ENCODE measurements around the gene CCDC158.
A peak's percentile ranks its signal among the peaks of the same experiment; 100 is the strongest.

The CCDC158 gene

DNA sequence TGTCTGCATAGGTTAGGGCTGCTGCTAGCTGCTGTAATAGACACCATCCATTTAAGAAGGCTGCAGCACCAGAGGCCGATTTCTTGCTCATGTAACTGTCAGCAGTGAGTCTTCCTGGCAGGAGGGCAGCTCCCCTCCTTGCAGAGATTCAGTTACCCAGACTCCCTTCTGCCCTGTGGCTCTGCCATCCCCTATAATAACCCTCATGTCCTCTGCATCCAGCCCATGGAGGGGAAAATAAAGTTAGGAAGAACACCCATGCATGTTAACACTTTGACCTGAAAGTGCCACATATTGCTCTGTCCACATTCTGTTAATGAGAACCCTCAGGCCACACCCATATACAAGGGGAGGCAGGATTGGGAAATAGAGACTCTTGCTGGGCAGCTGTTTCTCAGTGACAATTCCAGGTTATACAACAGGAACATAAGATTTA, 109.0 kb downstream of the CCDC158 start:
- Histone ChIP-seq H3K9ac (ENCODE audit: low read length in 2 of 2) (no peak overlapping the region), H3K36me3 (ENCODE audit: control insufficient read depth in 2 of 2, insufficient read depth in 2 of 2, low read length in 2 of 2) (peaks cover 4 to 10% of the 10 kb centered on the region in 2 donors)

DNA sequence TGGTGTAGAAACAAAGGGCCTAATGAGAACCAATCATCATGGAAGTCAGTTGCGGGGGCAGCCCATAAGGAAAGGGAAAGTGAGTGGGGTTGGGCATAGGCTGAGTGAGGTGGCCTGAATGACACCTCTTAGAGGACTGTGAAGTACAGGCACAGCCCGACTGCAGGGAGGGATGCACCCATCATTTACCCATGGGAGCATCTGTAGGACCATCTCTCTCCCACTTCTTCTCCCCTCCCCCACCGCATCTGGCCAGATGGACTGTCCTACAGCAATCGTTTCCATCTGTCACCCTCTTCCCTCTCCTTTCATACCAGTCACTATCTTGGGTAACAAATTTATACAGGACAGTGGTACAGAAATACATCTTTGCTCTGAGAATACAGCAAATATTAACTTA, 110.3 kb downstream of the CCDC158 start:
- Histone ChIP-seq H3K36me3 (ENCODE audit: control insufficient read depth in 2 of 2, insufficient read depth in 2 of 2, low read length in 2 of 2) (peaks cover 4 to 10% of the 10 kb centered on the region in 2 donors), H3K9me3 (ENCODE audit: control insufficient read depth in 2 of 2, low read length in 2 of 2) (peaks cover 0 to 1% of the 10 kb centered on the region in 2 donors), H3K27me3 (ENCODE audit: control insufficient read depth in 1 of 2, insufficient read depth in 2 of 2, low read length in 2 of 2) (no peaks in the 10 kb centered on the region)

More for the DNA sequence above, 109.0 kb downstream of the CCDC158 start:
- Histone ChIP-seq H3K27ac (ENCODE audit: low read length) (no peak overlapping the region), H3K27me3 (ENCODE audit: control insufficient read depth in 1 of 2, insufficient read depth in 2 of 2, low read length in 2 of 2) (no peaks in the 10 kb centered on the region), H3K4me3 (ENCODE audit: low read length in 2 of 2) (no peak overlapping the region), H3K9me3 (ENCODE audit: control insufficient read depth in 2 of 2, low read length in 2 of 2) (peaks cover 0 to 3% of the 10 kb centered on the region in 2 donors), H3K4me1 (ENCODE audit: control insufficient read depth, insufficient read depth, low read length) (peaks cover 13% of the 10 kb centered on the region)

DNA sequence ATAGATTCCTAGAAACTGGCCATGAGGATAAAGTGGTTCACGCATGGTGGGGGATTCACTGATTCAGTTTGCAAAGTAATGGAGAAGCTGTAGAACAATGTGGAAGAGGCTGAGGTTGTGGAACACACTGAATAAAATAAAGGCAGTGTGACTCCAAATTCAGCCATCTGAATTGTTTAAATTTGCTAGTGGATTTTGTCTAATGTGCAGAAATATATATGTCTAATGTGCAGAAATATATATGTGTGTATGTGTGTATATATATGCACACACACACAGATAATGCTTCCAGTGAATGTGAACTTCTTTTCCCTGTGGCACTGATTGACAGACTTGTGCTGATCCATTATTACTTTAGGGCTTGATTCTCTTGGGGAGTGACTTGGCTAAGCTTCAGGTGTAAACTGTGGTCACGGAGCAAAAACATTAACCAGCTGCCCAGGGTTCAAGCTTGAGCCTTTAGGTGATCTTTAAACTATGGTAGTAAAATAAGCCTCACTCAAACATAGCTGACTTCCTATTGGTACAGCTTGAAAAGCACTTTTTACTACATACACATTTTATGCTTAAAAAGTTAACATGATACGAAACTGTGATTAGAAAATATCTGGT, 110.9 kb downstream of the CCDC158 start:
- no peak overlapping the region for H3K4me3 ChIP-seq (ENCODE audit: low read length in 2 of 2)
- peaks cover 22% of the 10 kb centered on the region for H3K4me1 ChIP-seq (ENCODE audit: control insufficient read depth, insufficient read depth, low read length)
- peaks cover 4 to 10% of the 10 kb centered on the region in 2 donors for H3K36me3 ChIP-seq (ENCODE audit: control insufficient read depth in 2 of 2, insufficient read depth in 2 of 2, low read length in 2 of 2)
- no peak overlapping the region for H3K27ac ChIP-seq (ENCODE audit: low read length)
- H3K9me3 ChIP-seq (ENCODE audit: control insufficient read depth in 2 of 2, low read length in 2 of 2) = no peaks in the 10 kb centered on the region
- no peaks in the 10 kb centered on the region for H3K27me3 ChIP-seq (ENCODE audit: control insufficient read depth in 1 of 2, insufficient read depth in 2 of 2, low read length in 2 of 2)
- H3K9ac ChIP-seq (ENCODE audit: low read length in 2 of 2) = no peak overlapping the region

More for the DNA sequence above, 110.3 kb downstream of the CCDC158 start:
- H3K9ac ChIP-seq (ENCODE audit: low read length in 2 of 2) = no peak overlapping the region
- no peak overlapping the region for H3K4me3 ChIP-seq (ENCODE audit: low read length in 2 of 2)
- H3K4me1 ChIP-seq (ENCODE audit: control insufficient read depth, insufficient read depth, low read length) = peaks cover 15% of the 10 kb centered on the region
- no peak overlapping the region for H3K27ac ChIP-seq (ENCODE audit: low read length)

DNA sequence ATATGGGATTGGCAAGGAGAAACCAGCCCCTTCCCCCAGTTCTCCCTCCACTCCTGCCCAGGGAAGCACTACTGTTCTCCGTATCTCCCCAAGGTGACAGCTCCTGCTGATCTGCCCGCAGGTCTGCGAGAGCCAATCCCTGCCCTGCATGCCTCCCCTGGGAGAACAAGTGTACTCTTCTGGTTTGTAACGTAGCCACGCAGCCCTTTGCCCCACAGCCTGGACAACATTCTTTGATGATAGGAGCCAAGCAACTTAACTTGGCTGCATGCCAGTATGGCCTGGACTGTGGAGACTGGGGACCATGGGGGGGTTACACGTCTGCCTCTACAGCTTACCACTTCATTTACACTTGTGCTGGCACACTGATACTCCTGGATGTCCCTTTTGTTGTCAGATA, 112.4 kb downstream of the CCDC158 start:
- no peak overlapping the region for H3K27ac ChIP-seq (ENCODE audit: low read length)
- H3K9me3 ChIP-seq (ENCODE audit: control insufficient read depth in 2 of 2, low read length in 2 of 2) = no peaks in the 10 kb centered on the region
- no peaks in the 10 kb centered on the region for H3K27me3 ChIP-seq (ENCODE audit: control insufficient read depth in 1 of 2, insufficient read depth in 2 of 2, low read length in 2 of 2)
- peak overlapping the region; percentile 18 to 91 for H3K4me3 ChIP-seq (ENCODE audit: low read length in 2 of 2)
- peaks cover 4 to 10% of the 10 kb centered on the region in 2 donors for H3K36me3 ChIP-seq (ENCODE audit: control insufficient read depth in 2 of 2, insufficient read depth in 2 of 2, low read length in 2 of 2)
- peak overlapping the region in 1 of 2 donors; percentile 13 for H3K9ac ChIP-seq (ENCODE audit: low read length in 2 of 2)
- H3K4me1 ChIP-seq (ENCODE audit: control insufficient read depth, insufficient read depth, low read length) = peaks cover 23% of the 10 kb centered on the region

DNA sequence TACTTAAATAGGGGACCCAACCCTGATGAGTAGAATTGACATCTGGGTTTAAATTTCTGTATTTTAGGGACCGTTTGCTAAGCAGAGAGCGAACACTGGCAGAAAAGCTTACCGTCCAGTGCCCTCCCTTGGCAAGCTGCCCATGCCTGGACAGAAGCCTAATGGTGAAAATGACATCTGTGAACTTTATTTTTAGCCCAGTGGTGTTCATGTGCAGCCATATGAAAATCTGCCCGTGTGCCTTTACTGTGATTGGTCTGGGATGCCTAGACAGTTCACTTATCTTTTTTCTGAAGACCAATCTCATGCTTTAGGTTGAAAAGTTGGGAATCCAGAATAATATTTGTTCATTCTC, 113.3 kb downstream of the CCDC158 start:
- Histone ChIP-seq H3K4me3 (ENCODE audit: low read length in 2 of 2) (peak overlapping the region; percentile 84 to 91), H3K9me3 (ENCODE audit: control insufficient read depth in 2 of 2, low read length in 2 of 2) (no peaks in the 10 kb centered on the region), H3K9ac (ENCODE audit: low read length in 2 of 2) (peak overlapping the region; percentile 83 to 84)

DNA sequence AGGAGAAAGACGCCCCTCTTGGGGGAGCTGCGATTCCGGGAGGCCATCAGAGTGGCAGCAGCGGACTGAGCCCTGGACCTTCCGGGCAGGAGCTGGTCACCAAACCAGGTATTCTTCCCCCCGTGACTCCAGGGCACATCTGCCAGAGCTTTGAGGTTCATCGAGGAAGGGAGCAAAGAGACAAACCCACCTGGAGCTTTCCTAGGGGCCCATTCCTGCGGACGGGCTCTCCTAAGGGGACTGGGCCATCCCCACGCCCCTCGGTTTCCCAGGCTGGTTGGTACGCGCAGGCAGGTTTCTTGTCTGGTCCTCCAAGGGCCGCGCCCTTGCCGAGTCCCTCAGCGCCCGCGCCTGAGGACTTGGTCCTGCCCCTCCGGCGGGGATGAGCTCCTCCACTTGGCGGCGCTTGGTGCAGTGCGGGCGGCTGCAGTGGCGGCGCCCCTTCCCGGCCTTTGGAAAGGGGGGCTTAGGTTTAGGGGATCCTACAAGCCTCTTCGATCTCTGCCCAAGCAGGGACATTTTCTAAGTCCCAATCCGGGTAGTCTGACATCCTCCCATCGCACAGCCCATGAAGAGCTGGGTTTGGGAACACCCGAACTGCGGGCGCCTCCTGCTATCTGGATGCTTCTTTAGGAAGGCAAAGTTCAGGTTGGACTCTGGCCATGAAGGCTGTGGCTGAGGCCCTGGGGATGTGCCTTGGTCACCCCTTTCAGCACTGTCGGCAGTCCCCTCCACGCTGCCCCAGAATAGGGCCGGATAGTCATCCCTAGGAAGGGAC, 113.9 kb downstream of the CCDC158 start:
- Histone ChIP-seq H3K27me3 (ENCODE audit: control insufficient read depth in 1 of 2, insufficient read depth in 2 of 2, low read length in 2 of 2) (no peaks in the 10 kb centered on the region), H3K9me3 (ENCODE audit: control insufficient read depth in 2 of 2, low read length in 2 of 2) (no peaks in the 10 kb centered on the region), H3K36me3 (ENCODE audit: control insufficient read depth in 2 of 2, insufficient read depth in 2 of 2, low read length in 2 of 2) (peaks cover 4 to 10% of the 10 kb centered on the region in 2 donors), H3K4me1 (ENCODE audit: control insufficient read depth, insufficient read depth, low read length) (peaks cover 23% of the 10 kb centered on the region), H3K9ac (ENCODE audit: low read length in 2 of 2) (peak overlapping the region; percentile 83 to 84), H3K27ac (ENCODE audit: low read length) (peak overlapping the region; percentile 77), H3K4me3 (ENCODE audit: low read length in 2 of 2) (peak overlapping the region; percentile 84 to 91)

More for the DNA sequence above, 113.3 kb downstream of the CCDC158 start:
- Histone ChIP-seq H3K27me3 (ENCODE audit: control insufficient read depth in 1 of 2, insufficient read depth in 2 of 2, low read length in 2 of 2) (no peaks in the 10 kb centered on the region), H3K36me3 (ENCODE audit: control insufficient read depth in 2 of 2, insufficient read depth in 2 of 2, low read length in 2 of 2) (peaks cover 4 to 10% of the 10 kb centered on the region in 2 donors), H3K27ac (ENCODE audit: low read length) (peak overlapping the region; percentile 77), H3K4me1 (ENCODE audit: control insufficient read depth, insufficient read depth, low read length) (peaks cover 23% of the 10 kb centered on the region)

DNA sequence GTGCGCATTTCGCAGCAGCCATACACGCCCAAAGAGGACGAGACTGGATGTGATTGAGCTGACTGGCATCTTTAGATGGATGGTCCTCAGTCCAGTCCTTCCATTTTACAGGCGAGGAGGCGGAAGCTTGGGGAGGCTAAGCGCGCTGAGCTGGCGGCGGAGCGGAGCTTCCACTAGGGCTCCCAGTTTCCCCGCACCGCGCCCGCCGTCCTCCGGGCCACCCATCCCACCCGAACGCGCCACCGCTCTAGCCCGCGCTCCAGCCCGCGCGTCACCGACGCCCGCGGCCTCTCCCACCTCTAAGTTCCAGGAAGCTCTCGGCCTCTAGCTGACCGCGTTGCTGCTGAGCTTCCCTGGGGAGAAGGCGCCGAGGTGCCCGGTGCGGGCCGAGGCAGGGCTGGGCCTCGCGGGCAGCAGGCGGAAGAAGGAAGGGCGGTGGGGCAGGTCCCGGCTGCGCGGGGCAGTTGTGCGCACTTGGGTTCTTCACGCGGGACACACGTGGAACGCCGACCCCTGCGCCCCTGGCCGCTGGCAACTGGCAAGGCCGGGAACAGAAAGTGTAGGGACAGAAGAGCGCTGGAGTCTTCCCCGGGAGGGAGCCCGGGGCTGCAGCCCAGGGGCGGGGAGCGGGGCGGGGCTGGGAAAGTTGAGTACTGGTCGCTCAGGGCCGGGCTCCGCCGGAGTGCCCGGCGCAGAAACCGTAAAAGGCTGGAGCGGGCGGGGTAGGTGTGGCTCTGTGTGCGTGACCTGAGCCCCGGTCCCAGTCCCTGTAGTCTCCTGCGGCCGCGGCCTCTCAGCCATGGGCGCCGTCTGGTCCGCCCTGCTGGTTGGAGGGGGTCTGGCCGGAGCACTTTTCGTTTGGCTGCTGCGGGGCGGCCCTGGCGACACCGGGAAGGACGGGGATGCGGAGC, 114.7 kb downstream of the CCDC158 start, which contains the start of gene STBD1:
Gene STBD1 (plus strand): TSS at position 763 of the 911 bp plus-strand sequence. CDS start 37 bp downstream, at position 800.
- Histone ChIP-seq H3K9me3 (ENCODE audit: control insufficient read depth in 2 of 2, low read length in 2 of 2) (no peaks in the 10 kb centered on the region), H3K27me3 (ENCODE audit: control insufficient read depth in 1 of 2, insufficient read depth in 2 of 2, low read length in 2 of 2) (no peaks in the 10 kb centered on the region), H3K9ac (ENCODE audit: low read length in 2 of 2) (peak within 1 kb of the TSS; percentile 83 to 84), H3K36me3 (ENCODE audit: control insufficient read depth in 2 of 2, insufficient read depth in 2 of 2, low read length in 2 of 2) (peaks cover 4 to 10% of the 10 kb centered on the region in 2 donors), H3K4me1 (ENCODE audit: control insufficient read depth, insufficient read depth, low read length) (peaks cover 20% of the 10 kb centered on the region), H3K4me3 (ENCODE audit: low read length in 2 of 2) (peak within 1 kb of the TSS; percentile 84 to 91), H3K27ac (ENCODE audit: low read length) (peak within 1 kb of the TSS; percentile 77)

DNA sequence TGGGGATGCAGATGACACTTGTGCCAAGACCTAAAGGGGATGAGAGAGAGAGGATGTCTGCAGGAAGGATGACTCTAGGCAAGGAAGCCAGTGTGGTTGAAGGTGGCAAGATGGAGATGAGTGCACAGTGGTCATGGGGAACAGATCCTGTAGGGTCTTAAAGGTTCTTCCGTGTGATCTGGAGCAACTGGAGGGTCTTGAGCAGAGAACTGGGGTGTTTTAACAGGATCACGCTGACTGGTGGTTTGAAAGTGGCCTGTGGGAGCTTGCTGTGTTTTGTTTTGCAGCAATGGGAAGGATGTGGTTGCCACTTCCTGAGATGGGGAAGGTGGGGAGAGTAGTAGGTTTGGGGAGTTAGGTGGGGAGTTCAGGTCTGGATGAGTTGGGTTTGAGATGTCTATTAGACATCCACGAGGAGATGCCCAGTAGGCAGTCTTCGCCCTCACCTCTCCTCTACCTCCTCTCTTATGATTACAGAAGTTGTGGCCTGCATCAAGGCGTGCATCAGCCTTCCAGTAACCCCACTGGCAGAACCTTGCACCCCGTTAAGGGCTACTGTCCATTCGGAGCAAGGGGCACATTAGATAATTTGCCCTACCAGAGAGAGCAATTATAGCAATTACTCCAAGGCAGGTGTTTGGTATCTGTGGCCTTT, 115.8 kb downstream of the CCDC158 start:
- Histone ChIP-seq H3K4me3 (ENCODE audit: low read length in 2 of 2) (peak overlapping the region; percentile 84 to 91), H3K9me3 (ENCODE audit: control insufficient read depth in 2 of 2, low read length in 2 of 2) (no peaks in the 10 kb centered on the region), H3K4me1 (ENCODE audit: control insufficient read depth, insufficient read depth, low read length) (peaks cover 20% of the 10 kb centered on the region), H3K27ac (ENCODE audit: low read length) (peak overlapping the region; percentile 77), H3K9ac (ENCODE audit: low read length in 2 of 2) (peak overlapping the region; percentile 75 to 83), H3K27me3 (ENCODE audit: control insufficient read depth in 1 of 2, insufficient read depth in 2 of 2, low read length in 2 of 2) (no peaks in the 10 kb centered on the region), H3K36me3 (ENCODE audit: control insufficient read depth in 2 of 2, insufficient read depth in 2 of 2, low read length in 2 of 2) (peaks cover 4 to 10% of the 10 kb centered on the region in 2 donors)

DNA sequence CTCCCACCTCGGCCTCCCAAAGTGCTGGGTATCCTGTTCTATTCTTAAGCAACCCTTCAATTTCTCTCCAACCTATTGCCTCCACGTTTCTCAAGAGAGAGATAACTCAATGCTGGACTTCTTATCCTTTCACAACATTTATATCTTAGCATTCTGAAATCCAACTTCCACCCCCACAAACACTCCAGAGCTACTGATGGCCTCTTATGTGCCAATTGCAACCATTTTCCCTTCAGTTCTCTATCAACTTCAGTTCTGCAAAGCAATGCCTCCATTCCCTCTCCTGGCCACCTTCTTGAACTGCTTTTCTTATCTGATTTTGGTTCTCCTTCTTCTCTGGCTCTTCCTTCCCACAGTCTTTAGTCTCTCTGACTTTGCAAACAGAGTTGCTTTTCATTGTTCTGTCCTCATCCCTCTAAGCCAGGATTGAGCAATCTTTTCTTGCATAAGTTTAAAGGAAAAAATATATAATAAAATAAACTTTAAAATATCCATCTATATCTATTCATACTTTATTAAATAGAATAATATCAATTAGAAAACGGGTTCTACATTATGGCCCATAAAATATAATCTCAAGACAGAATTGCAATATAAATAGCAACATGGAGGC, 118.0 kb downstream of the CCDC158 start:
- Histone ChIP-seq H3K9ac (ENCODE audit: low read length in 2 of 2) (no peak overlapping the region), H3K9me3 (ENCODE audit: control insufficient read depth in 2 of 2, low read length in 2 of 2) (peaks cover 0 to 5% of the 10 kb centered on the region in 2 donors), H3K27ac (ENCODE audit: low read length) (no peak overlapping the region), H3K27me3 (ENCODE audit: control insufficient read depth in 1 of 2, insufficient read depth in 2 of 2, low read length in 2 of 2) (no peaks in the 10 kb centered on the region), H3K36me3 (ENCODE audit: control insufficient read depth in 2 of 2, insufficient read depth in 2 of 2, low read length in 2 of 2) (no peaks in the 10 kb centered on the region), H3K4me3 (ENCODE audit: low read length in 2 of 2) (no peak overlapping the region), H3K4me1 (ENCODE audit: control insufficient read depth, insufficient read depth, low read length) (peaks cover 14% of the 10 kb centered on the region)

Data from stomach smooth muscle (tissue), 2 donors.